PFSK-1 (cell line): ENCODE measurements around the gene ELAVL1.

Experiments
- FOXP2 ChIP-seq: optimal IDR thresholded peaks from 2 replicates; pipeline ENCODE3; 2011; ENCODE audit warnings: borderline replicate concordance, control low read depth, inconsistent platforms; ENCODE audit not compliant: insufficient read depth; ENCODE audit errors: extremely low read length, extremely low read depth
- POLR2AphosphoS5 ChIP-seq: IDR thresholded peaks from 2 replicates; pipeline ENCODE4 v1.6.1; 2012; ENCODE audit warnings: low read depth, mild to moderate bottlenecking, control low read depth, low read length, moderate library complexity
- REST ChIP-seq, 2 experiments: IDR thresholded peaks; 2 replicates each; pipeline versions ENCODE4 v1.6.1 to v1.8.0; 2011 to 2012; ENCODE audit warnings: low read depth in 2 of 2, low read length in 2 of 2, control low read depth in 1 of 2, inconsistent platforms in 1 of 2, mild to moderate bottlenecking in 1 of 2, moderate library complexity in 1 of 2; ENCODE audit not compliant: insufficient read depth in 1 of 2
- SIN3A ChIP-seq: IDR thresholded peaks from 2 replicates; pipeline ENCODE4 v1.6.1; 2012; ENCODE audit warnings: mild to moderate bottlenecking, low read length, moderate library complexity, borderline replicate concordance; ENCODE audit not compliant: insufficient read depth
- TAF1 ChIP-seq: IDR thresholded peaks from 2 replicates; pipeline ENCODE4 v1.6.1; 2012; ENCODE audit warnings: low read length, control low read depth, borderline replicate concordance; ENCODE audit not compliant: insufficient read depth

The ELAVL1 gene

GRCh38 chr19:7993560-7993959 lies 11.9 kb downstream of the ELAVL1 start:
- no peak for TF ChIP-seq POLR2AphosphoS5
- no peak for TF ChIP-seq FOXP2
- no peak for TF ChIP-seq SIN3A
- no peak for TF ChIP-seq TAF1

GRCh38 chr19:7992575-7992974 lies 12.9 kb downstream of the ELAVL1 start:
- TF ChIP-seq SIN3A: no peak
- TF ChIP-seq FOXP2: no peak
- TF ChIP-seq POLR2AphosphoS5: no peak

GRCh38 chr19:7989071-7989575 lies 16.3 kb downstream of the ELAVL1 start:
- TF ChIP-seq TAF1 (no peak), SIN3A (no peak), FOXP2 (no peak), REST (IDR thresholded peaks at IDR 0.05; ENCODE audit: insufficient read depth in 1 of 2, low read depth in 2 of 2, low read length in 2 of 2) (no peak), POLR2AphosphoS5 (no peak)

GRCh38 chr19:7988307-7988706 lies 17.1 kb downstream of the ELAVL1 start:
- TF ChIP-seq SIN3A: no peak

- TF ChIP-seq SIN3A (no peak), FOXP2 (no peak), REST (IDR thresholded peaks at IDR 0.05; ENCODE audit: insufficient read depth in 1 of 2, low read depth in 2 of 2, low read length in 2 of 2) (no peak), POLR2AphosphoS5 (no peak), TAF1 (no peak)
These were observed 18.2 kb downstream of the ELAVL1 start for GRCh38 chr19:7987114-7987768.

GRCh38 chr19:7986321-7987113 lies 18.9 kb downstream of the ELAVL1 start:
- TF ChIP-seq POLR2AphosphoS5: no peak
- no peak for TF ChIP-seq REST (IDR thresholded peaks at IDR 0.05; ENCODE audit: insufficient read depth in 1 of 2, low read depth in 2 of 2, low read length in 2 of 2)
